ENCODE results near the gene CLTRN.

The CLTRN gene

GRCh38 chrX:15646543-15646942, 18.1 kb downstream of the CLTRN start:
- DNase-seq, result no peak

DNA sequence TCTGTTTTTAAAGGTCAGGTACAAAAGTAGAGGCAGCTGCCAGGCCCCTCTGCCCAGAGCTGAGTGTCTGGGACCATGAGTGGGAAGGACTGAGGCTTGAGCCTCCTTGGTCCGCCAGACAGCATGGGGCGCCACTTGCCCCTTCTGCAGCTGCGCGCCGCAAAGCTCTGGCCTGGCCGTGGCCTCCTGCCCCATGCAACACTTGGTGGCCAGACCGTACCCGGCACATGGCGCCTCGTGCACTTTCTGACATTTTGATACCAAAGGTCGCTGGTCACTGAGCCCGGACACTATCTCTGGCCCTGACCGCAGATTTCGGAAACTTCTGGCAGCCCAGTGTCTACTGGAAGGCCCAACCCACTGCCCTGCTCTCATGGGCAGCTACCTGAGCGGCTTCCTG, 18.6 kb downstream of the CLTRN start:
- DNase-seq, result no peak

GRCh38 chrX:15645266-15645665, 19.3 kb downstream of the CLTRN start:
- DNase-seq, result no peak

- no peak for DNase-seq
Measured at GRCh38 chrX:15644560-15644872, 20.1 kb downstream of the CLTRN start.

- DNase-seq, result no peak
Measured at GRCh38 chrX:15643786-15644559, 20.6 kb downstream of the CLTRN start.

GRCh38 chrX:15631637-15632036, 33.0 kb downstream of the CLTRN start:
- no peak for DNase-seq

GRCh38 chrX:15623054-15623453, 41.6 kb downstream of the CLTRN start:
- no peak for DNase-seq

DNA sequence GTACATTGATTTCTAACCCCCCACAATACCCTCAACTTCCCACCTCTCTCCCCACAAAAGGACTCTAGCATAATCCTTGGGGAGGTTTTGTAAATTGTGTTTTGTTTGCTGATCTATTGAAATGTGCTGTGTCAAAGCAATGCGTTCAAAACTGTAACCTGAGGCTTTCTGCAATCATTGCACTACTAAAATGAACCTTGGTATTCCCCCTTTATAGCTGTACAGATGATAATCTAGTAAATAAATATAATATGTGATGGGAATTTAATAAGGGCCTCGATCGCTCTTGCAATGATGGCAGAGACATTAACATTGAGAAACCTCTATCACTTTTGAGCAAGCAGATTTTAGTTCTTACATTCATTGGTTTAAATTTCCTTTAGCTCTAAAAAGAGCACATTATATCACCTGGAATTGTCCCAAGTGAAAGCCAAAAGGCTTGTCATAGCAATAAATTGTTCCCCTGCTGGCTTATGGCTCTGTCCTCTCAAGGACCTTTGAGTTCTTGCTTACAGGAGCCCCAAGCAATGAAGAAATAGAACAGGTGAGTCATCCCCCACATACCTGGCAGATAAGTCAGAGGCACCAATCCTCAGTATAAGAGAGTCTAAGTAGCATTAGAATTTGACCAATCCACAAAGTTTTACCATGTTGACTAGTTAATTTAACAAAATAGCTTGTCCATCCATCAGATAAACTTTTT, 45.4 kb downstream of the CLTRN start:
- DNase-seq, result no peak

- no peak for DNase-seq
Measured at GRCh38 chrX:15617111-15617510, 47.5 kb downstream of the CLTRN start.

DNA sequence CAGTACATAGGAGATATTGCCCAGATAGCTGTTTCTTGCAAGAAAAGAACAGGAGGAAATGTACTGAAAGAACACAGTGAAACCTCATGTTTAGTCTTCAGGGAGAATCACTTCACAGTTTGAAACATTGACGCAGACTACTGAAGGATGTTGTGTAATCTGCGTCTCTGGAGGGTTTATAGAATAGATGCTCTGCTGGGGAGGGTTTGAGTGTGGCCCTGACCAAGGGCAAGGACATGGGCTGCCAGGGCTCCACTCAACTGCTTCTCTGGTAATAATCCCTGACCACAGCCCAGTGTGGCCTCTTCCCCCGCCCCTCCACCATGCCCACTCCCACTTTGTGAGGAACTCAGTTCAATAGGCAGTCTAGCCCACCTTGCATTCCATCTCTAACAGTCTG, 48.1 kb downstream of the CLTRN start:
- no peak for DNase-seq

DNA sequence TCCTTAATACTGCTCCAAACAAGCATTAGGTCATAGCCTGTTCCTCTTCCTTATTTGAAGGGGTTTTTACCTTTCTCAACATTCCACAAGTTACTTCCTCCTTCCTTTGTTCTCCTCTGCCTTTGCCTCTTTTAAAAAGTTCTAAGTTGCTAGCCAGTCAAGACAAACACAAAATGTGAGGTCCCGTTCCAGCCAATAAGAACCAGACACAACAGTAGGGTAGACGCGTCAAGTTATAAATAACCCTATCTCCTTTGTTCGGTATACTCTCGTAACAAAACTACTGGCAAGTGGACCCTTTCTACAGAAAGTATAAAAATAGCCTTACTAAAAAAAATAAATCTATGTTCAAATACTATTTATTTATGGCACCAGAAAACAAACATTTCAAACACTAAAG, 57.5 kb downstream of the CLTRN start:
- no peak for DNase-seq

DNA sequence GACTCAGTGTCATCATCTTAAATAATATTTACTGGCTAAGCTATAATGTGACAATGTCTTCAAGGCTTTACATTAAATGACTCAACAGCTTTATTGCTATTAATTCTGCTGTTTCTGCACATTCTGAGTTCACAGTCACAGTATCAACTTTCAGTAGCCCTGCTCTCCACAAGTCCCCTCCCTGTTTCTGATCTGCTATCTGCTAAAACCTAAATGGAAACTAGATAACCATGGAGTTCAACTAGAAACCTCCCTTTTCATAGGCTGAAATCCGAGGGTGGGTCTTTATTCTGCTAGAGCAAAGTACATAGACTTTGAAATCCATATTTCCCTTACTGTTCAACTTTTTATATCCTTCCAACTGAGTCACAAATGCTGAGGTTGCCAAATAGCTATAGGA, 58.5 kb downstream of the CLTRN start:
- DNase-seq, result no peak

GRCh38 chrX:15605226-15605625, 59.4 kb downstream of the CLTRN start:
- DNase-seq, result no peak

- DNase-seq, result no peak
Measured at GRCh38 chrX:15602761-15603160, 61.8 kb downstream of the CLTRN start.

GRCh38 chrX:15601932-15602331, 62.7 kb downstream of the CLTRN start:
- no peak for DNase-seq

GRCh38 chrX:15600745-15601144, 63.9 kb downstream of the CLTRN start, which contains the start of gene ACE2:
ACE2 (minus strand) TSS chrX:15600960; CDS start chrX:15600911, 49 bp downstream.
- DNase-seq, result no peak

DNA sequence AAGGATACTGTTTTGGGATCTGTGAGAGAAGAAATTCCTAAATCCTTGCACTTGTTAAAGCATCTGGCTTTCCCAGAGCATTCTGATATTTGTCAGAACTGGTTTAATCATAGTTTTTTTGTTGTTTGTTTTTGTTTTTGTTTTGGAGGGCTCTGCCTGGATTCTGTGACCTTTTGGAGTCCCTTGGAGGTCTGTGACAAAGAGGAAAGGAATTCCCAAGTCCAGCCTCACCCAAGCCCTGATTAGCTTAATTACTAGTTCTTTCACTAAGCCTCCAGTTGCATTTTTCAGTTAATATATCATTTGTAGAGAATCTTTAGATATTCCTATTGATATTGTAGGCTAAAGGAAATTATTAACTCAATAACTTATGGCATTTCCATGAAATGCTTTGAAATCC, 64.6 kb downstream of the CLTRN start:
- DNase-seq, result no peak

DNA sequence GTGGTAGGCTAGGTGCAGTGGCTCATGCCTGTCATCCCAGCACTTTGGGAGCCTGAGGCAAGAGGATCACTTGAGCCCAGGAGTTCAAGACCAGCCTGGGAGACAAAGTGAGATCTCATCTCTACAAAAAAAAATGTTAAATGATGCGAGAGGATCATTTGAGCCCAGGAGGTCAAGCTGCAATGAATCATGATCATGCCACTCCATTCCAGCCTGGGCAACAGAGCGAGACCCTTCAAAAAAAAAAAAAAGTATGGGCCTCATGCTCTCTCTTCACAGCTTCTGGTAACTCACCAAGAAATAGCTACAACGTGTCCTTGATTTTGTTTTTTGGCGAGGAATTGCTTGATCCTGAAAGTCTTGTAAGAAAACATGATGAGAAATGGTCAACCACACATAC, 65.1 kb downstream of the CLTRN start:
- no peak for DNase-seq

- DNase-seq, result no peak
Measured at GRCh38 chrX:15598026-15598425, 66.6 kb downstream of the CLTRN start.

DNA sequence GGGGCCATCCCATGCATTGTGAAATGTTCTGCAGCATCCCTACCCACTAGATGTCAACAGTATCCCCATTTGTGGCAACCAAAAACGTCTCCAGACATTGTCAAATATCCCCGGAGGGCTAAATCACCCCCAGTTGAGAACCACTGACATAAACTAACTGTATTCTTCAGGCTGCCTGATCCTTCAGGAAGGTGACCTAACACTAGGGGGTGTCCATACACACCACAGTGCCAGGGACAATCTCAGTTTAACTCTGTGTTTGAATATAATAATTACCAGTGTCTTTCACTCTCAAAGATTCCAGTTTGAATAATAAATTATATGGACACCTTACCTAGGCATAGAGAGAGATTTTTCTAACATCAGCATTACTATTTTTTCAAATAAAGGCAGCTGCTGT, 70.2 kb downstream of the CLTRN start:
- no peak for DNase-seq

GRCh38 chrX:15579778-15580747, 84.5 kb downstream of the CLTRN start:
- no peak for DNase-seq

Measured in activated CD8-positive, alpha-beta memory T cell treated with anti-CD3 and anti-CD28 coated beads, Interleukin-2, amount 50 U/mL, for 48 hours (primary cell).